ENCODE measurements around the gene TEX48.

Gene TEX48

DNA sequence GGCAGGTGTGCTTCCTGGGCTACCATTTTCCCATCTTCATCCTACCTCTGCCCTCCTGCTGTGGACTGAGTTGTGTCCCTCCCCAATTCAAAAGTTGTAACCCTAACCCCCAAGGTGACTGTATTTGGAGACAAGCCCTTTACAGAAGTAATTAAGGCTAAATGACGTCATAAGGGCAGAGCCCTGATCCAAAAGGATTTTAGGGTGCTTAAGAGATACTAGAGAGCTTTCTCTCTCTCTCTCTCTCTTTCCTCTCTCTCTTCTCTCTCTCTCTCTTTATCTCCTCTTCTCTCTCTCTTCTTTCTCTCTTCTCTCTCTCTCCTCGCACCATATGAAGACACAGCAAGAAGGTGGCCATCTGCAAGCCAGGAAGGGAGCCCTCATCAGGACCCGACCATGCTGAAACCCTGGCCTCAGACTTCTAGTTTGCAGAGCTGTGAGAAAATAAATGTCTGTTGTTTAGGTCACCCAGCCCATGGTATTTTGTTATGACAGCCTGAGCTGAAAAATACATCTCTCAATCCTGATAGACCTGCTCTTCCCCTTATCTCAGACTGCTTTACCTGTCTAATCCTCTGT, 36.0 kb upstream of the TEX48 start:
- no peak for DNase-seq (ENCODE audit: low read depth)
- TF ChIP-seq, protein P1, sequence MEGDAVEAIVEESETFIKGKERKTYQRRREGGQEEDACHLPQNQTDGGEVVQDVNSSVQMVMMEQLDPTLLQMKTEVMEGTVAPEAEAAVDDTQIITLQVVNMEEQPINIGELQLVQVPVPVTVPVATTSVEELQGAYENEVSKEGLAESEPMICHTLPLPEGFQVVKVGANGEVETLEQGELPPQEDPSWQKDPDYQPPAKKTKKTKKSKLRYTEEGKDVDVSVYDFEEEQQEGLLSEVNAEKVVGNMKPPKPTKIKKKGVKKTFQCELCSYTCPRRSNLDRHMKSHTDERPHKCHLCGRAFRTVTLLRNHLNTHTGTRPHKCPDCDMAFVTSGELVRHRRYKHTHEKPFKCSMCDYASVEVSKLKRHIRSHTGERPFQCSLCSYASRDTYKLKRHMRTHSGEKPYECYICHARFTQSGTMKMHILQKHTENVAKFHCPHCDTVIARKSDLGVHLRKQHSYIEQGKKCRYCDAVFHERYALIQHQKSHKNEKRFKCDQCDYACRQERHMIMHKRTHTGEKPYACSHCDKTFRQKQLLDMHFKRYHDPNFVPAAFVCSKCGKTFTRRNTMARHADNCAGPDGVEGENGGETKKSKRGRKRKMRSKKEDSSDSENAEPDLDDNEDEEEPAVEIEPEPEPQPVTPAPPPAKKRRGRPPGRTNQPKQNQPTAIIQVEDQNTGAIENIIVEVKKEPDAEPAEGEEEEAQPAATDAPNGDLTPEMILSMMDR (IDR thresholded peaks at IDR 0.05; ENCODE audit: low read length, missing control alignments): no peak

DNA sequence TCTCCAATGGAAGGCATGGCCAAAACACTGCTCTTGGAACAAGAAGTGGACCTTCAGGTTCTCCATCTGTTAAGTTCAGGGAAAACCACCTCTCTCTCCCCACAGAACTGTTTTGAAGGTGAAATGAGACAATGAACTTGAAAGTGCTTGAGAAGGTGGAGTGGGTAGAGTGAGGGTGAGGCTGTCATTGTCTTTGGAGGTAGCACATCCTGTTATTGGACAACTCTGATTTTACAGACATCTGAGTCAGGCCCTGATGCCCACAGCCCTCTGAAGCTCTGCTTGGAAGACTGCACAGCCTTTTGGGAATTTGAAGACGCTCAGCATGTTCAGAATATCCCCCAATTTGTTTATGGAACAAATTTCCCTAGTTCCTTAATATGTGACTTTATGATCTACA, 27.6 kb upstream of the TEX48 start:
- H3K4me3 ChIP-seq (replicated peaks; ENCODE audit: low read depth, low read length): no peak overlapping the region
- TF ChIP-seq, protein P1 (IDR thresholded peaks at IDR 0.05; ENCODE audit: low read length, missing control alignments): no peak
- DNase-seq (ENCODE audit: low read depth): no peak

More for the DNA sequence above, 36.0 kb upstream of the TEX48 start:
- no peak overlapping the region for H3K4me3 ChIP-seq (replicated peaks; ENCODE audit: low read depth, low read length)

DNA sequence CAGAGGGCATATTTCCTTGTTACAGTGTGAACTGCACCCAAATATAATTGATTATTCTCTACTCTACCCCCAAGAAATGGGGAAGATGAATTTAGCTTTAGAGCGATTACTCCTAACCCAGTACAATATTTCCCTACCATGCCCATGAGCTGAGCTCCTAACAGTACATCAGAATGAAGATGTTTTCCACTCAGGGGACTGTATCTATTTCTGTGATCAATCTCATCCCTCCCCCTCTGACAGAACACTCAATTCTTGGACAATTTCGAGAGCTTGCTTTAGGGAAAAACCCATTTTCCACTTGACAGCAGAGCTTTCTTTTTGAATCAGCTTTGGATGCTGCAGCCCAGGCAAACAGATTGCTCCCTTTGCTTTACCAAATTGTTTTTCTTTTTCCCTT, 24.7 kb upstream of the TEX48 start:
- DNase-seq (ENCODE audit: low read depth): no peak
- no peak overlapping the region for H3K4me3 ChIP-seq (replicated peaks; ENCODE audit: low read depth, low read length)
- TF ChIP-seq, protein P1 (IDR thresholded peaks at IDR 0.05; ENCODE audit: low read length, missing control alignments): no peak

DNA sequence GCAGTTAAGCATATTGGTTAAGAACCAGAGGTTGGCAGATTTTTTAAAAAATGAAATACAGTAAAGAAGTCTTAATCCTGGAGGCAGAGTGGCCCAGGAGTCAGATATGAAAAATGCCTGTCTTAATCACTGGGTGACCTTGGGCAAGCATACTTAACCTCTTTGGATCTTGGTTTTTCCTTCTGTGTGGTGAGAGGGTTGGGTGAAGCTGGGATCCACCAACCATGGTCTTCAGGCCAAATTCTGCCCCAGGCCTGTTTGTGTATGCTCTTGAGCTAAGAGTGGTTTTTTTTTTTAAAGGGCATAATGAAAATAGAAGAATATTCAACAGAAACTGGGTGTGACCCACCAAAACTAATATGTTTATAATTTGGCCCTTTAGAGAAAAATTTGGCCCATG, 20.0 kb upstream of the TEX48 start:
- TF ChIP-seq, protein P1 (IDR thresholded peaks at IDR 0.05; ENCODE audit: low read length, missing control alignments): no peak
- no peak overlapping the region for H3K4me3 ChIP-seq (replicated peaks; ENCODE audit: low read depth, low read length)

DNA sequence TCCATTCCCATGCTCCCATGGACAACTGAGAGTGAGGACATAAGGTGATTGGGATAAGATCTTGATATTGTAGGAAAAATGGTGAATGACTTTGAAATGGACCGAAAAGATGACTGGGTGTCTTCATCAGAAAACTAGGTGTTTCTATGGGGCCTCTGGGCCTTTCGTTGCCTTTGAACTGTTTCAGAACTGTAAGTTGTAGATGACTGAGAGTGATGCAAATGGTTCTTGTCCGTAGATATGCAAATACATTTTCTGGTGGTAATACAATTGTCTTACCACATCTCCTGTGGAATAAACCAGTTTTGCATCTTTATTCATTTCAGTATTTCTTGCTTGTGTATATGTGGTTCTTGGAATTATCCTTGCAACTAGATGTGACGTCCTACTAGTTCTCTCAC, 16.0 kb upstream of the TEX48 start:
- no peak overlapping the region for H3K4me3 ChIP-seq (replicated peaks; ENCODE audit: low read depth, low read length)
- TF ChIP-seq, protein P1 (IDR thresholded peaks at IDR 0.05; ENCODE audit: low read length, missing control alignments): no peak
- no peak for DNase-seq (ENCODE audit: low read depth)

More for the DNA sequence above, 20.0 kb upstream of the TEX48 start:
- DNase-seq (ENCODE audit: low read depth): no peak

DNA sequence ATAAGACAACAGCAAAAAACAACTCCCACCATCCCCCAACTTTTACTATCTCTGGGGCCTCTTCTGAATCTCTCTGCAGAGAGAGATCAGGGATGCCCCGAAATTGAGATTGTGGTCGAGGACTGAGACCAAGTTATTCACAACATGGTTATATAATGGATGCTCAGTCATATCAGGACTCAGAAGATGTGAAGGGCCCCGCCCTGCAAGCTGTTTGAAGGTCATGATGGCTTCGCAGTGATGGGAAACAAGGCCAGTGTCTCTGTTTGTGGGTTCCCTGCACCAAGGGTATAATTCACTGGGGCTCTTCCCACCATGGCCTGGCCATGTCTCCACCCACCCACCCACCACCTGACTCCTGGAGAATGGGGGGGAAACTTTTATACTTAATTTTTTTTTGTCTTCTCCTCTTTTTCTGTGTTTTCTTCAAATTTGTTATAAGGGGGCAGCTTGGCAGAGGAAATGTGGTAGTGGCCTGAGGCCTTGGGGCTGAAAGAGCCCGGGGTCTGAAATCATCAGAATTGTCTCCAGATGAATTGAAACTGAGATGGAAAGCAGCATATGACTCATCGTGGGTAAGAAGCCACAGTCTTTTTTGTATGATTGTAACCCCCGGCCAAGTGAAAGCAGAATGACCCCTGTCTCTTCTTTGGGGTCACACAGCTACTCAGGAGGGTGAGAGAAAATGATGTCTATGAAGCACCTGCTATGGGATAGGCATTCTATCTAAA, 15.0 kb upstream of the TEX48 start:
- TF ChIP-seq, protein P1 (IDR thresholded peaks at IDR 0.05; ENCODE audit: low read length, missing control alignments): no peak
- DNase-seq (ENCODE audit: low read depth): no peak
- no peak overlapping the region for H3K4me3 ChIP-seq (replicated peaks; ENCODE audit: low read depth, low read length)

DNA sequence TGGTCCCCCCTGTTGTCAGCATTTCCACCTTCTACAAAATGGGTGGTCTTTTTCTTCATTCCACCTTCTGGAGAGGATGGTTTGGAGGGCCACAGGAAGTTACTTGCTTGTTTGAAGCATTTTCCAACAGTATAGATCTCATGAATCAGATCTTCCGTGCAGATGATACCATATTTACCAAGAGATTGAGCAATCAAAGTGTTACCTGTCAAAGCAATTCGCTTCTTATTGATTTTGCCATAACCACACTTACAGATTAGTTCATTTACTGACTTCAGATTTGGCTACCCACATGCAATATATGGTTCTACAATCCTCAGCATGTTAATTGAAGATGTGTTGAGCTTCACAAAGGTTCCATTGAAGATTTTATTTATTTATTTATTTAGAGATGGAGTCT, 14.0 kb upstream of the TEX48 start:
- TF ChIP-seq, protein P1 (IDR thresholded peaks at IDR 0.05; ENCODE audit: low read length, missing control alignments): no peak
- no peak overlapping the region for H3K4me3 ChIP-seq (replicated peaks; ENCODE audit: low read depth, low read length)
- no peak for DNase-seq (ENCODE audit: low read depth)
